Mucosa of rectum (tissue), 2 donors: ENCODE measurements around the gene GLDC.
"Not testable (repeated sequence)": the region's sequence is repeated elsewhere in the genome, so short reads cannot be mapped to it uniquely, and the experiment has no call there.

ENCODE experiments used
- H3K27ac ChIP-seq, 2 donors: one replicate each; pipeline ENCODE4 v1.7.0; 2013; ENCODE audit warnings: inconsistent platforms in 2 of 2, low read depth in 2 of 2, low read length in 2 of 2
- H3K27me3 ChIP-seq, 2 donors: one replicate each; pipeline ENCODE4 v1.7.0; 2013; ENCODE audit warnings: low read length in 2 of 2; ENCODE audit not compliant: control insufficient read depth in 2 of 2, insufficient read depth in 2 of 2
- H3K36me3 ChIP-seq, 2 donors: one replicate each; pipeline ENCODE4 v1.7.0; 2013; ENCODE audit warnings: low read length in 2 of 2; ENCODE audit not compliant: control insufficient read depth in 2 of 2, insufficient read depth in 2 of 2
- H3K4me1 ChIP-seq, 2 donors: one replicate each; pipeline ENCODE4 v1.7.0; 2013; ENCODE audit warnings: low read length in 2 of 2, mild to moderate bottlenecking in 1 of 2; ENCODE audit not compliant: control insufficient read depth in 2 of 2, insufficient read depth in 2 of 2
- H3K4me3 ChIP-seq, 2 donors: one replicate each; pipeline ENCODE4 v1.7.0; 2013; ENCODE audit warnings: low read length in 2 of 2
- H3K9ac ChIP-seq, 2 donors: one replicate each; pipeline ENCODE4 v1.7.0; 2013; ENCODE audit warnings: low read length in 2 of 2, low read depth in 1 of 2, mild to moderate bottlenecking in 1 of 2
- H3K9me3 ChIP-seq, 2 donors: one replicate each; pipeline ENCODE4 v1.7.0; 2013; ENCODE audit warnings: low read length in 2 of 2; ENCODE audit not compliant: control insufficient read depth in 2 of 2
- donor health status: healthy.
- donor health status: Normal muscosa, but diverticular disease.

GLDC gene

GRCh38 chr9:6625363-6625762 lies 20.2 kb downstream of the GLDC start:
- no peak overlapping the region for H3K27ac ChIP-seq
- no peaks in the 10 kb centered on the region for H3K27me3 ChIP-seq
- H3K36me3 ChIP-seq: no peaks in the 10 kb centered on the region
- no peak overlapping the region for H3K4me3 ChIP-seq
- H3K9me3 ChIP-seq: no peaks in the 10 kb centered on the region
- no peaks in the 10 kb centered on the region for H3K4me1 ChIP-seq
- H3K9ac ChIP-seq: no peak overlapping the region

GRCh38 chr9:6622784-6623183 lies 22.7 kb downstream of the GLDC start:
- H3K27ac ChIP-seq, H3K4me1 ChIP-seq, H3K9ac ChIP-seq, H3K36me3 ChIP-seq, H3K9me3 ChIP-seq, H3K27me3 ChIP-seq, H3K4me3 ChIP-seq: not testable (repeated sequence)

- Histone ChIP-seq H3K9ac (no peak overlapping the region), H3K4me1 (no peaks in the 10 kb centered on the region), H3K27ac (no peak overlapping the region), H3K36me3 (no peaks in the 10 kb centered on the region), H3K9me3 (no peaks in the 10 kb centered on the region), H3K4me3 (no peak overlapping the region), H3K27me3 (no peaks in the 10 kb centered on the region)
Observed at GRCh38 chr9:6620796-6621195, 24.7 kb downstream of the GLDC start.

GRCh38 chr9:6620353-6620752 lies 25.2 kb downstream of the GLDC start:
- no peaks in the 10 kb centered on the region for H3K27me3 ChIP-seq
- no peaks in the 10 kb centered on the region for H3K36me3 ChIP-seq
- no peaks in the 10 kb centered on the region for H3K4me1 ChIP-seq
- no peak overlapping the region for H3K27ac ChIP-seq
- no peak overlapping the region for H3K9ac ChIP-seq
- H3K4me3 ChIP-seq: no peak overlapping the region
- H3K9me3 ChIP-seq: no peaks in the 10 kb centered on the region

GRCh38 chr9:6619909-6620308 lies 25.6 kb downstream of the GLDC start:
- Histone ChIP-seq H3K36me3 (no peaks in the 10 kb centered on the region), H3K4me3 (no peak overlapping the region), H3K9me3 (no peaks in the 10 kb centered on the region), H3K9ac (no peak overlapping the region), H3K27me3 (no peaks in the 10 kb centered on the region), H3K27ac (no peak overlapping the region), H3K4me1 (no peaks in the 10 kb centered on the region)

GRCh38 chr9:6616951-6617602 lies 28.5 kb downstream of the GLDC start:
- no peaks in the 10 kb centered on the region for H3K4me1 ChIP-seq
- no peak overlapping the region for H3K4me3 ChIP-seq
- no peaks in the 10 kb centered on the region for H3K36me3 ChIP-seq
- no peak overlapping the region for H3K27ac ChIP-seq
- H3K9me3 ChIP-seq: no peaks in the 10 kb centered on the region
- no peak overlapping the region for H3K9ac ChIP-seq
- H3K27me3 ChIP-seq: no peaks in the 10 kb centered on the region

- Histone ChIP-seq H3K9ac (no peak overlapping the region), H3K36me3 (no peaks in the 10 kb centered on the region), H3K27ac (no peak overlapping the region), H3K9me3 (no peaks in the 10 kb centered on the region), H3K27me3 (no peaks in the 10 kb centered on the region), H3K4me1 (no peaks in the 10 kb centered on the region), H3K4me3 (no peak overlapping the region)
Observed at GRCh38 chr9:6614489-6614888, 31.0 kb downstream of the GLDC start.

- no peaks in the 10 kb centered on the region for H3K4me1 ChIP-seq
- H3K9ac ChIP-seq: no peak overlapping the region
- no peaks in the 10 kb centered on the region for H3K9me3 ChIP-seq
- H3K4me3 ChIP-seq: no peak overlapping the region
- H3K36me3 ChIP-seq: no peaks in the 10 kb centered on the region
- H3K27me3 ChIP-seq: no peaks in the 10 kb centered on the region
- H3K27ac ChIP-seq: no peak overlapping the region
Observed at GRCh38 chr9:6611865-6612264, 33.7 kb downstream of the GLDC start.

GRCh38 chr9:6610073-6610472 lies 35.5 kb downstream of the GLDC start:
- Histone ChIP-seq H3K4me1 (no peaks in the 10 kb centered on the region), H3K4me3 (no peak overlapping the region), H3K9ac (no peak overlapping the region), H3K36me3 (no peaks in the 10 kb centered on the region), H3K9me3 (no peaks in the 10 kb centered on the region), H3K27me3 (no peaks in the 10 kb centered on the region), H3K27ac (no peak overlapping the region)

- H3K36me3 ChIP-seq: no peaks in the 10 kb centered on the region
- H3K9me3 ChIP-seq: no peaks in the 10 kb centered on the region
- H3K27me3 ChIP-seq: no peaks in the 10 kb centered on the region
- no peaks in the 10 kb centered on the region for H3K4me1 ChIP-seq
- H3K27ac ChIP-seq: no peak overlapping the region
- H3K4me3 ChIP-seq: no peak overlapping the region
- H3K9ac ChIP-seq: no peak overlapping the region
Observed at GRCh38 chr9:6609497-6610016, 36.0 kb downstream of the GLDC start.

GRCh38 chr9:6605202-6605601 lies 40.3 kb downstream of the GLDC start:
- H3K9ac ChIP-seq: no peak overlapping the region
- H3K4me1 ChIP-seq: no peaks in the 10 kb centered on the region

More at GRCh38 chr9:6605202-6605601, 40.3 kb downstream of the GLDC start:
- no peak overlapping the region for H3K27ac ChIP-seq
- no peaks in the 10 kb centered on the region for H3K36me3 ChIP-seq
- H3K4me3 ChIP-seq: no peak overlapping the region
- no peaks in the 10 kb centered on the region for H3K9me3 ChIP-seq
- no peaks in the 10 kb centered on the region for H3K27me3 ChIP-seq
